Activated naive CD8-positive, alpha-beta T cell treated with anti-CD3 and anti-CD28 coated beads, Interleukin-2, amount 50 U/mL, for 16 hours (primary cell): Measurements from ENCODE around the gene PRMT9.

Experiments used
- DNase-seq: peaks from one replicate; pipeline ENCODE4 v3.0.0-alpha.2; 2020; ENCODE audit warnings: low read depth, low spot score

The PRMT9 gene

GRCh38 chr4:147617841-147618691 is 65.9 kb downstream of the PRMT9 start:
- no peak for DNase-seq

GRCh38 chr4:147617173-147617840 is 66.7 kb downstream of the PRMT9 start, which contains the start of gene TMEM184C:
Gene TMEM184C, plus strand, starts transcription at chr4:147617397. Its CDS starts 560 bp downstream, at chr4:147617957.
- peak; percentile 97 for DNase-seq

- no peak for DNase-seq
Measured at GRCh38 chr4:147616849-147617172, 67.2 kb downstream of the PRMT9 start.

- no peak for DNase-seq
Measured at GRCh38 chr4:147610686-147611085, 73.3 kb downstream of the PRMT9 start.

GRCh38 chr4:147607471-147607870 is 76.5 kb downstream of the PRMT9 start:
- DNase-seq: no peak

- no peak for DNase-seq
Measured at GRCh38 chr4:147605499-147605898, 78.5 kb downstream of the PRMT9 start.

GRCh38 chr4:147599769-147600168 is 84.2 kb downstream of the PRMT9 start:
- no peak for DNase-seq

- no peak for DNase-seq
Measured at GRCh38 chr4:147599206-147599605, 84.8 kb downstream of the PRMT9 start.

GRCh38 chr4:147597561-147597960 is 86.4 kb downstream of the PRMT9 start:
- no peak for DNase-seq

GRCh38 chr4:147596981-147597380 is 87.0 kb downstream of the PRMT9 start:
- no peak for DNase-seq

GRCh38 chr4:147596377-147596776 is 87.6 kb downstream of the PRMT9 start:
- DNase-seq: no peak

GRCh38 chr4:147594578-147594977 is 89.4 kb downstream of the PRMT9 start:
- no peak for DNase-seq

- no peak for DNase-seq
Measured at GRCh38 chr4:147594107-147594506, 89.9 kb downstream of the PRMT9 start.

GRCh38 chr4:147591106-147591505 is 92.9 kb downstream of the PRMT9 start:
- no peak for DNase-seq

- no peak for DNase-seq
Measured at GRCh38 chr4:147590249-147590920, 93.6 kb downstream of the PRMT9 start.

- DNase-seq: no peak
Measured at GRCh38 chr4:147589586-147589985, 94.4 kb downstream of the PRMT9 start.
